Mesendoderm (in vitro differentiated cells): ENCODE measurements around the gene AJM1.

Source experiments
- DNase-seq: peaks from one replicate; pipeline ENCODE4 v3.0.0; 2013
- H2AK5ac ChIP-seq: 2 replicates; pipeline ENCODE4 v1.6.1; 2013; ENCODE audit warnings: low read length, inconsistent platforms
- H2BK120ac ChIP-seq: 2 replicates; pipeline ENCODE4 v1.6.1; 2013; ENCODE audit warnings: low read depth, mild to moderate bottlenecking, low read length, moderate library complexity, mixed read lengths
- H2BK15ac ChIP-seq: replicated peaks from 2 replicates; pipeline ENCODE4 v1.6.1; 2013; ENCODE audit warnings: low read depth, mild to moderate bottlenecking, moderate library complexity
- H2BK5ac ChIP-seq: 2 replicates; pipeline ENCODE4 v1.6.1; 2013; ENCODE audit warnings: low read length, inconsistent platforms
- H3K18ac ChIP-seq: 2 replicates; pipeline ENCODE4 v1.6.1; 2013; ENCODE audit warnings: mild to moderate bottlenecking, low read length, mixed read lengths
- H3K23ac ChIP-seq: one replicate; pipeline ENCODE4 v1.6.1; 2013; ENCODE audit warnings: low read length
- H3K27ac ChIP-seq: 2 replicates; pipeline ENCODE4 v1.5.1; 2013; ENCODE audit warnings: low read depth, mild to moderate bottlenecking, inconsistent platforms, low read length, moderate library complexity
- H3K27me3 ChIP-seq: 2 replicates; pipeline ENCODE4 v1.6.1; 2013; ENCODE audit warnings: low read length, control low read depth, mild to moderate bottlenecking, inconsistent platforms; ENCODE audit not compliant: insufficient read depth, poor library complexity
- H3K36me3 ChIP-seq: 2 replicates; pipeline ENCODE4 v1.6.1; 2013; ENCODE audit warnings: low read length, inconsistent platforms; ENCODE audit not compliant: control insufficient read depth, insufficient read depth
- H3K4ac ChIP-seq: one replicate; pipeline ENCODE4 v1.6.1; 2013; ENCODE audit warnings: low read depth, mild to moderate bottlenecking, low read length, moderate library complexity
- H3K4me1 ChIP-seq: 2 replicates; pipeline ENCODE4 v1.6.1; 2013; ENCODE audit warnings: low read depth, low read length, inconsistent platforms; ENCODE audit not compliant: control insufficient read depth
- H3K4me2 ChIP-seq: 2 replicates; pipeline ENCODE4 v1.6.1; 2013; ENCODE audit warnings: low read length
- H3K4me3 ChIP-seq: 2 replicates; pipeline ENCODE4 v1.5.1; 2013; ENCODE audit warnings: mild to moderate bottlenecking, low read length
- H3K56ac ChIP-seq: one replicate; pipeline ENCODE4 v1.6.1; 2013; ENCODE audit warnings: low read length
- H3K79me1 ChIP-seq: 2 replicates; pipeline ENCODE4 v1.6.1; 2013; ENCODE audit warnings: low read length, inconsistent platforms
- H3K79me2 ChIP-seq: 2 replicates; pipeline ENCODE4 v1.6.1; 2013; ENCODE audit warnings: mild to moderate bottlenecking, low read length; ENCODE audit not compliant: control insufficient read depth, insufficient read depth
- H3K9ac ChIP-seq: 2 replicates; pipeline ENCODE4 v1.6.1; 2013; ENCODE audit warnings: low read length, inconsistent platforms
- H4K5ac ChIP-seq: one replicate; pipeline ENCODE4 v1.6.1; 2013; ENCODE audit warnings: low read length
- H4K8ac ChIP-seq: one replicate; pipeline ENCODE4 v1.6.1; 2013; ENCODE audit warnings: low read depth, mild to moderate bottlenecking, control low read depth, low read length, moderate library complexity
- WGBS: extraction: QIAGEN DNeasy Blood & Tissue Kit; methylation state at CpG from one replicate; pipeline ENCODE4 v1.1.7; 2013; ENCODE audit warnings: low lambda C conversion rate, missing lambda C conversion rate; ENCODE audit not compliant: insufficient coverage; ENCODE audit errors: extremely low coverage; 5-methylcytosine and 5-hydroxymethylcytosine counted together

The AJM1 gene

DNA sequence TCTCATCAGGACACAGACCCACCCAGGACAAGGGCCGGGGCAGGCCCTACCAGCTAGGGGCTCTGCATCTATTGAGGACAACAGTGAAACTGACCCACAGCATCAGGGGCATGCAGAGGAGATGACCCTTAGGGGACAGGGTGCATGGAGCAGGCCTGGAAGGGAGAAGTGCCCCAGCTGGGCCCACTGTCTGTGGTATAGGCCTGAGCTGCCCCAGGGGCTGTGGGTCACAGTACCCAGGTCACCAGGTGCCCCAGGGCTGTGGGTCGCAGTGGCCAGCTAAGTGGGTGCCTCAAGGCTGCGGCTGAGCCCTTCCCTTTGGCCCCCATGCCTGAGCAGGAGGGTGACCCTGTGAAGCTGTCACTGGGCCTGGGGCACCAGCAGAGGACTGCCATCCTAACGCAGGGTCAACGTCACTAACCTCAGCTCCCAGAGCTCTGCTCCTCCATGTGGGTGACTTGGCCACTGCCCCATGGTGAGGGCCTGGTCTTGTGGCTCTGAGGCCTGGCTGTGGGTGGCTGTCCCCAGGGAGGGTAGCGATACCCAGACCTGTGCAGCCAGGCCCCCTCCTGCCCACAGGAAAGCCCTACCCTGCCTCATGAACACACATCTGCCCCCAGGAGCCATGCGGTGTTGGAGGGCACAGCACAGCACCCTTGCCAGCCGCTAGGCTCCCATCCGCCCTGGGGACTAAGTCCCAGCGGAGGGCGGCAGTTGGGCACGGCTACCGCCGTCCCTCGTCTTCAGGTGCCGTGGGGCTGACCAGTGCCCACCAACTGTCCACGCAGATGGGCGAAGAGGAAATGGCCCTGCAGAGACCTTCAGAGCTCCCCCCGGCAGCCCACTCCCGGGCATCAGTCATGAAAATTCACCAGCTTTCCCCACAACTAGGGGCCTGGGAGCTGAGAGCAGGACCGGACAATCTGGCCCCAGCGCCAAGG, 18.9 kb downstream of the AJM1 start:
- H2BK15ac ChIP-seq: no peak overlapping the region
- peaks cover 4% of the 10 kb centered on the region for H3K4me1 ChIP-seq
- no peak overlapping the region for H4K5ac ChIP-seq
- peaks cover 10% of the 10 kb centered on the region for H3K79me2 ChIP-seq
- H3K4me2 ChIP-seq: no peak overlapping the region
- H2BK120ac ChIP-seq: no peak overlapping the region
- H4K8ac ChIP-seq: no peak overlapping the region
- no CpG with 5 or more reads among the region's 22 CpGs for WGBS
- H3K56ac ChIP-seq: no peak overlapping the region
- no peak overlapping the region for H3K18ac ChIP-seq
- no peak overlapping the region for H3K27ac ChIP-seq
- H3K27me3 ChIP-seq: no peaks in the 10 kb centered on the region
- H3K4me3 ChIP-seq: no peak overlapping the region
- DNase-seq: no peak
- H3K36me3 ChIP-seq: peaks cover 8% of the 10 kb centered on the region
- no peak overlapping the region for H3K23ac ChIP-seq
- H2AK5ac ChIP-seq: no peak overlapping the region
- no peak overlapping the region for H3K9ac ChIP-seq
- no peak overlapping the region for H2BK5ac ChIP-seq
- H3K79me1 ChIP-seq: peaks cover 14% of the 10 kb centered on the region
- no peak overlapping the region for H3K4ac ChIP-seq

- no peak overlapping the region for H2BK120ac ChIP-seq
- H3K4ac ChIP-seq: no peak overlapping the region
- peaks cover 8% of the 10 kb centered on the region for H3K36me3 ChIP-seq
- H3K4me2 ChIP-seq: no peak overlapping the region
- H3K27me3 ChIP-seq: no peaks in the 10 kb centered on the region
- H3K4me3 ChIP-seq: no peak overlapping the region
- H4K5ac ChIP-seq: no peak overlapping the region
- H3K23ac ChIP-seq: no peak overlapping the region
- H3K56ac ChIP-seq: no peak overlapping the region
- no peak overlapping the region for H2BK15ac ChIP-seq
- no peak overlapping the region for H3K27ac ChIP-seq
- no CpG with 5 or more reads among the region's 26 CpGs for WGBS
- H4K8ac ChIP-seq: no peak overlapping the region
- H3K4me1 ChIP-seq: peaks cover 4% of the 10 kb centered on the region
- no peak overlapping the region for H2BK5ac ChIP-seq
- H2AK5ac ChIP-seq: no peak overlapping the region
- H3K18ac ChIP-seq: no peak overlapping the region
- H3K79me2 ChIP-seq: peaks cover 10% of the 10 kb centered on the region
- H3K9ac ChIP-seq: no peak overlapping the region
- no peak for DNase-seq
- H3K79me1 ChIP-seq: peaks cover 14% of the 10 kb centered on the region
Observed at GRCh38 chr9:136861874-136862457, 19.7 kb downstream of the AJM1 start.

DNA sequence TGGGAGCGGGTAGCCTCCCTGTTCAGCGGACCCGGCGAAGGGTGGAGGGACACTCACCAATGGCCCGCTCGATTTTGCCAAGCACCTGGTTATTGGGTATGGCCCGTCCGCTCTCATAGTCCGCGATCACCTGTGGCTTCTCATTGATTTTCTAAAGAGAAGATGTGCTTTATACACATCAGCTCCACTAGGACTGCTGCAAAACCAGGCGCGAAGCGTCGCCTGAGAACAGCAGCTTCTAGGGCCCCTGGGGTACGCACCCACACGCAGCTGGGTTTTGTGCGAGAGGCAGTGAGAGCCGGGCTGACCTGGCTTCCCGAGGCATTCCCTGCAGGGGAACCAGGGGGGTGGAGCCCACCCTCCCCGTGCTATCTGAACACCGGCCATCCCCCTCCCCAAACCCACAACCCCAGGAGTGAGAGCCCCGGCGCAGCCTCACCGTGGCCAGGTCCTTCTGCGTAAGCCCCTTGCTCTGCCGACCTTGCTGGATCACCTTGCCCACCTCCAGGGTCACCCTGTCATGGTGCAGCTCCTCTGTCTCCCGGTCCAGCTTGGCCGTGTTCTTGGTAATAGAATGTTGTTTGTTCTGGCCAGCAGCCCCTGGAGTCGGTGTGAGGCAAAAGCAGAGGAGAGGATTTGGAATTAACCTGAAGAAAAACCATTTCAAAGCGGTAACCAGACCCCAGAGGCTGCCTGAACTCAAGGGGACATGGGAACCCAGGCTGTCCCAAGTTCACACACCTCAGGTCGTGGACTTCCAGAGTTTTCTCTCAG, 20.8 kb downstream of the AJM1 start:
- no peak overlapping the region for H3K4me2 ChIP-seq
- no peak overlapping the region for H4K5ac ChIP-seq
- H3K36me3 ChIP-seq: peaks cover 8% of the 10 kb centered on the region
- no peak overlapping the region for H3K9ac ChIP-seq
- H2AK5ac ChIP-seq: no peak overlapping the region
- H3K56ac ChIP-seq: no peak overlapping the region
- no peak for DNase-seq
- WGBS: no CpG with 5 or more reads among the region's 31 CpGs
- no peak overlapping the region for H3K18ac ChIP-seq
- H3K27me3 ChIP-seq: no peaks in the 10 kb centered on the region
- no peak overlapping the region for H3K4ac ChIP-seq
- H4K8ac ChIP-seq: no peak overlapping the region
- H3K4me1 ChIP-seq: peaks cover 4% of the 10 kb centered on the region
- H2BK5ac ChIP-seq: no peak overlapping the region
- H3K27ac ChIP-seq: no peak overlapping the region
- H2BK15ac ChIP-seq: no peak overlapping the region
- H3K79me2 ChIP-seq: peaks cover 10% of the 10 kb centered on the region
- no peak overlapping the region for H2BK120ac ChIP-seq
- H3K4me3 ChIP-seq: no peak overlapping the region
- H3K79me1 ChIP-seq: peaks cover 14% of the 10 kb centered on the region
- no peak overlapping the region for H3K23ac ChIP-seq

DNA sequence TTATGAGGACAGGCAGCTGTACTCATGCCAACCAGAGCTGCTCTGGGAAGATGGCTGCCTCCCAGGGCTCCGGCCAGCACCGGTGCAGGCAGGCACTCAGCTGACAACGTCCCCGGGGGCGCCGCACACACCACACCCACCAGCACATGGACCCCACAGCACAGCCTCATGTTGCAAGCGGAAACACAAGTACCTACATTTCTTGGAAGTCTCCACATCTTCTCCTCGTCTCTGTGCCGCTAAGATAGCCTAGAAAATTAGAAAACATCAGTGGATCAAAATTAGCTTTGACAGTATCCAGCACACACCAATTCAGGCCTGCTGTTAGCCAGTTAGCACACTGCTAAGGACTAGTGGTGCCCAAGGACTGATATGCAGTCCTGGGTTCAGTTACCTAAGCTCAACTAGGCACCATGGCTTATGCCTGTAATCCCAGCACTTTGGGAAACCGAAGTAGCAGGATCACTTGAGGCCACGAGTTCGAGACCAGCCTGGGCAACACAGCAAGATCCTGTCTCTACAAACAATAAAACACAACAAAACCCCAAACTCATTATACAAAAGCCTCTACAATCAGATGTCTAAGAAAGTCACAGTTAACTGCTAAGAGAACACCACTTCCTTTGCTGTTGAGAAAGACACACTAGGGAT, 21.5 kb downstream of the AJM1 start:
- no peak overlapping the region for H2BK15ac ChIP-seq
- no peak overlapping the region for H3K56ac ChIP-seq
- H3K79me2 ChIP-seq: peaks cover 10% of the 10 kb centered on the region
- H2BK5ac ChIP-seq: no peak overlapping the region
- no peak overlapping the region for H3K18ac ChIP-seq
- H3K36me3 ChIP-seq: peaks cover 8% of the 10 kb centered on the region
- no peak overlapping the region for H2AK5ac ChIP-seq
- no peak overlapping the region for H3K9ac ChIP-seq
- no peak overlapping the region for H2BK120ac ChIP-seq
- H4K8ac ChIP-seq: no peak overlapping the region
- H3K79me1 ChIP-seq: peaks cover 14% of the 10 kb centered on the region
- no peak overlapping the region for H3K4me3 ChIP-seq
- H3K4me2 ChIP-seq: no peak overlapping the region
- no peak overlapping the region for H4K5ac ChIP-seq
- H3K4me1 ChIP-seq: peaks cover 4% of the 10 kb centered on the region
- H3K27me3 ChIP-seq: no peaks in the 10 kb centered on the region
- no CpG with 5 or more reads among the region's 12 CpGs for WGBS
- no peak overlapping the region for H3K27ac ChIP-seq
- H3K4ac ChIP-seq: no peak overlapping the region
- H3K23ac ChIP-seq: no peak overlapping the region
- no peak for DNase-seq

- DNase-seq: no peak
- no peak overlapping the region for H3K27ac ChIP-seq
- no CpG with 5 or more reads among the region's 11 CpGs for WGBS
Observed at GRCh38 chr9:136865041-136865767, 22.9 kb downstream of the AJM1 start.

More at GRCh38 chr9:136865041-136865767, 22.9 kb downstream of the AJM1 start:
- Histone ChIP-seq H3K23ac (no peak overlapping the region), H2BK5ac (no peak overlapping the region), H3K36me3 (peaks cover 8% of the 10 kb centered on the region), H3K18ac (no peak overlapping the region), H2BK120ac (no peak overlapping the region), H3K4me3 (peak overlapping the region; percentile 86), H4K5ac (no peak overlapping the region), H2AK5ac (no peak overlapping the region), H3K27me3 (no peaks in the 10 kb centered on the region), H3K4me1 (peaks cover 4% of the 10 kb centered on the region), H3K79me2 (peaks cover 10% of the 10 kb centered on the region), H4K8ac (no peak overlapping the region), H3K4me2 (peak overlapping the region; percentile 45), H3K9ac (peak overlapping the region; percentile 93), H3K79me1 (peaks cover 14% of the 10 kb centered on the region), H3K4ac (peak overlapping the region; percentile 57), H3K56ac (peak overlapping the region; percentile 96), H2BK15ac (no peak overlapping the region)
